NCI-H1092 (cell line): ENCODE measurements around the gene JAKMIP1.

Experiments
- DNase-seq: peaks from one replicate; lab custom pipeline; 2025; lab: John Stamatoyannopoulos, UW

JAKMIP1 gene

GRCh38 chr4:6095023-6095752 lies 105.2 kb downstream of the JAKMIP1 start:
- no peak for DNase-seq

GRCh38 chr4:6093671-6094070 lies 106.7 kb downstream of the JAKMIP1 start:
- DNase-seq = peak; percentile 40

- DNase-seq = no peak
These were observed 107.4 kb downstream of the JAKMIP1 start for GRCh38 chr4:6092971-6093370.

- DNase-seq = no peak
These were observed 108.2 kb downstream of the JAKMIP1 start for GRCh38 chr4:6092131-6092530.

- DNase-seq = no peak
These were observed 109.4 kb downstream of the JAKMIP1 start for GRCh38 chr4:6090931-6091330.

- DNase-seq = no peak
These were observed 111.4 kb downstream of the JAKMIP1 start for GRCh38 chr4:6088950-6089349.

- DNase-seq = peak; percentile 72
These were observed 112.5 kb downstream of the JAKMIP1 start for GRCh38 chr4:6087669-6088341.

- DNase-seq = no peak
These were observed 113.5 kb downstream of the JAKMIP1 start for GRCh38 chr4:6086846-6087245.

- no peak for DNase-seq
These were observed 114.4 kb downstream of the JAKMIP1 start for GRCh38 chr4:6085691-6086628.

GRCh38 chr4:6085028-6085690 lies 115.2 kb downstream of the JAKMIP1 start:
- no peak for DNase-seq

- no peak for DNase-seq
These were observed 120.4 kb downstream of the JAKMIP1 start for GRCh38 chr4:6079965-6080364.

GRCh38 chr4:6078560-6078959 lies 121.8 kb downstream of the JAKMIP1 start:
- DNase-seq = no peak

- DNase-seq = no peak
These were observed 124.0 kb downstream of the JAKMIP1 start for GRCh38 chr4:6076391-6076790.

GRCh38 chr4:6074758-6075157 lies 125.6 kb downstream of the JAKMIP1 start:
- no peak for DNase-seq

- DNase-seq = peak; percentile 79
These were observed 128.2 kb downstream of the JAKMIP1 start for GRCh38 chr4:6071959-6072720.

GRCh38 chr4:6071191-6071958 lies 129.0 kb downstream of the JAKMIP1 start:
- DNase-seq = no peak

- no peak for DNase-seq
These were observed 130.3 kb downstream of the JAKMIP1 start for GRCh38 chr4:6069845-6070709.

- no peak for DNase-seq
These were observed 131.4 kb downstream of the JAKMIP1 start for GRCh38 chr4:6068986-6069385.

- DNase-seq = no peak
These were observed 134.3 kb downstream of the JAKMIP1 start for GRCh38 chr4:6065934-6066590.
